Astrocyte (in vitro differentiated cells and primary cell): ENCODE data around the gene PDE7B. TPM values are rescaled to one million over a fixed set of nuclear protein-coding genes. Genes with fewer than 3 reads are reported as not detected.

Experiments
- DNase-seq: peaks from one replicate; pipeline ENCODE4 v3.0.0-alpha.2; 2010; ENCODE audit warnings: low read depth
- FAIRE-seq: peaks from 2 replicates; lab custom pipeline; 2011; peaks lifted over from hg19 to GRCh38; lab: Jason Lieb, UNC
- H2AFZ ChIP-seq: 2 replicates; pipeline ENCODE4 v1.6.0; 2012; ENCODE audit warnings: low read depth, low read length, inconsistent platforms
- H3K27ac ChIP-seq: 2 replicates; pipeline ENCODE4 v1.5.1; 2011; ENCODE audit warnings: low read depth, low read length, inconsistent platforms
- H3K27me3 ChIP-seq: 2 replicates; pipeline ENCODE4 v1.6.0; 2011; ENCODE audit warnings: low read length, inconsistent platforms; ENCODE audit not compliant: insufficient read depth
- H3K36me3 ChIP-seq: 2 replicates; pipeline ENCODE4 v1.5.1; 2011; ENCODE audit warnings: low read length, inconsistent platforms; ENCODE audit not compliant: insufficient read depth
- H3K4me1 ChIP-seq: 2 replicates; pipeline ENCODE4 v1.5.1; 2011; ENCODE audit warnings: low read length, inconsistent platforms; ENCODE audit not compliant: insufficient read depth
- H3K4me2 ChIP-seq: 2 replicates; pipeline ENCODE4 v1.6.0; 2012; ENCODE audit warnings: low read length, inconsistent platforms
- H3K4me3 ChIP-seq: 2 replicates; pipeline ENCODE4 v1.5.1; 2011; ENCODE audit warnings: low read depth, mild to moderate bottlenecking, low read length, inconsistent platforms; ENCODE audit not compliant: insufficient read depth
- H3K79me2 ChIP-seq: 2 replicates; pipeline ENCODE4 v1.6.0; 2012; ENCODE audit warnings: mild to moderate bottlenecking, low read length, inconsistent platforms; ENCODE audit not compliant: insufficient read depth
- H3K9ac ChIP-seq: 2 replicates; pipeline ENCODE4 v1.6.0; 2012; ENCODE audit warnings: mild to moderate bottlenecking, low read length, inconsistent platforms
- H3K9me3 ChIP-seq: 2 replicates; pipeline ENCODE4 v1.5.1; 2012; ENCODE audit warnings: low read depth, mild to moderate bottlenecking, low read length, inconsistent platforms; ENCODE audit not compliant: insufficient read depth
- H4K20me1 ChIP-seq: 2 replicates; pipeline ENCODE4 v1.6.0; 2012; ENCODE audit warnings: low read length, inconsistent platforms; ENCODE audit not compliant: insufficient read depth
- H3K27ac Mint-ChIP-seq: one replicate; pipeline ENCODE4 v1.8.0; 2021; ENCODE audit warnings: mild to moderate bottlenecking, mixed read lengths; ENCODE audit not compliant: unreplicated experiment
- H3K27me3 Mint-ChIP-seq: one replicate; pipeline ENCODE4 v1.8.0; 2021; ENCODE audit warnings: low read depth, mixed read lengths; ENCODE audit not compliant: unreplicated experiment
- H3K36me3 Mint-ChIP-seq: one replicate; pipeline ENCODE4 v1.8.0; 2021; ENCODE audit warnings: low read depth, mixed read lengths; ENCODE audit not compliant: unreplicated experiment
- H3K4me1 Mint-ChIP-seq: one replicate; pipeline ENCODE4 v1.8.0; 2021; ENCODE audit warnings: low read depth, mixed read lengths; ENCODE audit not compliant: unreplicated experiment
- H3K4me3 Mint-ChIP-seq: one replicate; pipeline ENCODE4 v1.8.0; 2021; ENCODE audit warnings: mild to moderate bottlenecking, moderate library complexity, mixed read lengths; ENCODE audit not compliant: unreplicated experiment
- H3K9me3 Mint-ChIP-seq: one replicate; pipeline ENCODE4 v1.8.0; 2021; ENCODE audit warnings: mild to moderate bottlenecking, mixed read lengths; ENCODE audit not compliant: unreplicated experiment
- CTCF ChIP-seq: IDR thresholded peaks from 2 replicates; pipeline ENCODE4 v1.5.1; 2011; ENCODE audit warnings: low read depth, mild to moderate bottlenecking, inconsistent platforms, low read length, moderate library complexity; ENCODE audit not compliant: insufficient read depth
- EZH2 ChIP-seq: IDR thresholded peaks from 2 replicates; pipeline ENCODE4 v1.6.1; 2012; ENCODE audit warnings: mild to moderate bottlenecking, low read length, inconsistent platforms; ENCODE audit not compliant: insufficient read depth
- total RNA-seq: library from RNA; stranded (reverse); gene quantifications from 2 replicates; pipeline ENCODE4 v1.2.1, GENCODE V29; 2021

PDE7B gene
- total RNA-seq, 1 donor from 2014 or later, result 0.27 TPM

- no peaks in the 10 kb centered on the region for H3K4me1 Mint-ChIP-seq
- no peak overlapping the region for H3K4me3 ChIP-seq
- DNase-seq (no peak), FAIRE-seq (peak; percentile 5)
- no peaks in the 10 kb centered on the region for H4K20me1 ChIP-seq
- H3K36me3 ChIP-seq, result no peaks in the 10 kb centered on the region
- no peaks in the 10 kb centered on the region for H3K27me3 Mint-ChIP-seq
- no peak overlapping the region for H3K9ac ChIP-seq
- H3K9me3 Mint-ChIP-seq, result no peaks in the 10 kb centered on the region
- TF ChIP-seq EZH2 (no peak), CTCF (no peak)
- H2AFZ ChIP-seq, result no peak overlapping the region
- no peaks in the 10 kb centered on the region for H3K36me3 Mint-ChIP-seq
- H3K79me2 ChIP-seq, result no peaks in the 10 kb centered on the region
- no peaks in the 10 kb centered on the region for H3K27me3 ChIP-seq
- H3K4me2 ChIP-seq, result no peak overlapping the region
- H3K4me3 Mint-ChIP-seq, result no peak overlapping the region
- no peak overlapping the region for H3K27ac ChIP-seq
- no peak overlapping the region for H3K27ac Mint-ChIP-seq
- H3K9me3 ChIP-seq, result no peaks in the 10 kb centered on the region
- no peaks in the 10 kb centered on the region for H3K4me1 ChIP-seq
Measured at GRCh38 chr6:135842618-135843392, 8.7 kb upstream of the PDE7B start.

- H3K27ac Mint-ChIP-seq, result no peak overlapping the region
- no peak for FAIRE-seq
Measured at GRCh38 chr6:135850882-135851281, 619 bp upstream of the PDE7B start.

More at GRCh38 chr6:135850882-135851281, 619 bp upstream of the PDE7B start:
- H3K79me2 ChIP-seq, result no peaks in the 10 kb centered on the region
- Mint-ChIP-seq H3K9me3 (no peaks in the 10 kb centered on the region), H3K36me3 (no peaks in the 10 kb centered on the region), H3K27me3 (no peaks in the 10 kb centered on the region), H3K4me3 (no peak overlapping the region), H3K4me1 (peaks cover 9% of the 10 kb centered on the region)
- H3K9me3 ChIP-seq, result no peaks in the 10 kb centered on the region
- H3K36me3 ChIP-seq, result no peaks in the 10 kb centered on the region
- peaks cover 8% of the 10 kb centered on the region for H3K4me1 ChIP-seq
- peak overlapping the region; percentile 81 for H3K27ac ChIP-seq
- no peak overlapping the region for H2AFZ ChIP-seq
- TF ChIP-seq CTCF (no peak), EZH2 (no peak)
- H3K27me3 ChIP-seq, result no peaks in the 10 kb centered on the region
- DNase-seq, result no peak
- H3K4me2 ChIP-seq, result peak overlapping the region; percentile 82
- peak overlapping the region; percentile 82 for H3K9ac ChIP-seq
- H3K4me3 ChIP-seq, result no peak overlapping the region
- H4K20me1 ChIP-seq, result no peaks in the 10 kb centered on the region
